NK-92 treated with Interleukin-12 subunit alpha and Interleukin-12 subunit beta, amount 100 ng/mL, for 24 hours (cell line): ENCODE results near the gene MBD3.

ENCODE experiments used
- DNase-seq: peaks from one replicate; lab custom pipeline; 2025; lab: John Stamatoyannopoulos, UW

The MBD3 gene

GRCh38 chr19:1598777-1599459 is 6.3 kb upstream of the MBD3 start:
- no peak for DNase-seq

- DNase-seq = no peak
These were observed 772 bp upstream of the MBD3 start for GRCh38 chr19:1593501-1593772.

GRCh38 chr19:1592024-1592754 is 476 bp downstream of the MBD3 start:
- peak; percentile 68 for DNase-seq

GRCh38 chr19:1591421-1592023 is 1.1 kb downstream of the MBD3 start:
- no peak for DNase-seq

- DNase-seq = no peak
These were observed 1.8 kb downstream of the MBD3 start for GRCh38 chr19:1590641-1591397.

GRCh38 chr19:1587872-1588271 is 4.8 kb downstream of the MBD3 start:
- no peak for DNase-seq

- no peak for DNase-seq
These were observed 7.5 kb downstream of the MBD3 start for GRCh38 chr19:1585243-1585580.

GRCh38 chr19:1584500-1585242 is 8.0 kb downstream of the MBD3 start:
- DNase-seq = no peak

GRCh38 chr19:1582201-1582600 is 10.5 kb downstream of the MBD3 start:
- DNase-seq = no peak

- no peak for DNase-seq
These were observed 11.7 kb downstream of the MBD3 start for GRCh38 chr19:1580957-1581356.

- DNase-seq = no peak
These were observed 12.3 kb downstream of the MBD3 start for GRCh38 chr19:1580382-1580781.

GRCh38 chr19:1579222-1579621 is 13.4 kb downstream of the MBD3 start:
- DNase-seq = no peak

GRCh38 chr19:1577929-1578618 is 14.6 kb downstream of the MBD3 start:
- no peak for DNase-seq

- DNase-seq = no peak
These were observed 15.4 kb downstream of the MBD3 start for GRCh38 chr19:1577090-1577928.

GRCh38 chr19:1576242-1577089 is 16.2 kb downstream of the MBD3 start:
- no peak for DNase-seq

GRCh38 chr19:1575323-1576241 is 17.1 kb downstream of the MBD3 start:
- no peak for DNase-seq

- no peak for DNase-seq
These were observed 18.1 kb downstream of the MBD3 start for GRCh38 chr19:1574354-1575136.

- no peak for DNase-seq
These were observed 19.9 kb downstream of the MBD3 start for GRCh38 chr19:1572795-1573194.
